ENCODE results near the gene NIPA2.

NIPA2 gene

GRCh38 chr15:22866079-22866478, 27.6 kb downstream of the NIPA2 start:
- DNase-seq (no peak), ATAC-seq (ENCODE audit: insufficient read depth, low read depth) (no peak)
- Histone ChIP-seq H3K9me3 (ENCODE audit: insufficient read depth, low read length, severe bottlenecking) (no peaks in the 10 kb centered on the region), H2AFZ (ENCODE audit: low read depth, low read length) (no peak overlapping the region), H3K27me3 (ENCODE audit: insufficient read depth, low read length, poor library complexity) (no peaks in the 10 kb centered on the region), H3K79me2 (ENCODE audit: insufficient read depth, low read length) (0 out of 2 replicates have a peak, but pooled peaks cover 4% of the 10 kb centered on the region), H4K20me1 (ENCODE audit: insufficient read depth, low read length) (0 out of 2 replicates have a peak, but pooled peaks cover 3% of the 10 kb centered on the region), H3K27ac (ENCODE audit: low read length) (no peak overlapping the region), H3K4me3 (ENCODE audit: low read depth in 1 of 2, low read length in 2 of 2) (no peak overlapping the region), H3K4me1 (ENCODE audit: insufficient read depth, low read length) (no peaks in the 10 kb centered on the region), H3K36me3 (ENCODE audit: insufficient read depth, low read length) (peaks cover 73% of the 10 kb centered on the region), H3K9ac (ENCODE audit: low read depth, low read length) (no peak overlapping the region), H3K4me2 (ENCODE audit: insufficient read depth, low read length) (no peak overlapping the region)
- TF ChIP-seq CTCF (IDR thresholded peaks at IDR 0.05; ENCODE audit: borderline replicate concordance, extremely low read depth, low read length, poor library complexity, severe bottlenecking) (no peak), EZH2 (IDR thresholded peaks at IDR 0.05; ENCODE audit: borderline replicate concordance, low read depth, low read length, severe bottlenecking) (no peak)

GRCh38 chr15:22867886-22868285, 29.4 kb downstream of the NIPA2 start:
- Histone ChIP-seq H3K36me3 (ENCODE audit: insufficient read depth, low read length) (peaks cover 64% of the 10 kb centered on the region), H3K4me2 (ENCODE audit: insufficient read depth, low read length) (no peak overlapping the region), H3K9ac (ENCODE audit: low read depth, low read length) (no peak overlapping the region), H3K27me3 (ENCODE audit: insufficient read depth, low read length, poor library complexity) (no peaks in the 10 kb centered on the region), H3K4me3 (ENCODE audit: low read depth in 1 of 2, low read length in 2 of 2) (no peak overlapping the region), H3K9me3 (ENCODE audit: insufficient read depth, low read length, severe bottlenecking) (no peaks in the 10 kb centered on the region), H4K20me1 (ENCODE audit: insufficient read depth, low read length) (0 out of 2 replicates have a peak, but pooled peaks cover 3% of the 10 kb centered on the region), H2AFZ (ENCODE audit: low read depth, low read length) (no peak overlapping the region), H3K4me1 (ENCODE audit: insufficient read depth, low read length) (no peaks in the 10 kb centered on the region), H3K27ac (ENCODE audit: low read length) (no peak overlapping the region), H3K79me2 (ENCODE audit: insufficient read depth, low read length) (0 out of 2 replicates have a peak, but pooled peaks cover 4% of the 10 kb centered on the region)
- no peak for TF ChIP-seq EZH2 (IDR thresholded peaks at IDR 0.05; ENCODE audit: borderline replicate concordance, low read depth, low read length, severe bottlenecking)
- no peak for TF ChIP-seq CTCF (IDR thresholded peaks at IDR 0.05; ENCODE audit: borderline replicate concordance, extremely low read depth, low read length, poor library complexity, severe bottlenecking)
- DNase-seq, result no peak
- ATAC-seq (ENCODE audit: insufficient read depth, low read depth), result no peak

GRCh38 chr15:22868495-22868894, 30.0 kb downstream of the NIPA2 start:
- Histone ChIP-seq H3K36me3 (ENCODE audit: insufficient read depth, low read length) (peaks cover 58% of the 10 kb centered on the region), H3K27ac (ENCODE audit: low read length) (no peak overlapping the region), H4K20me1 (ENCODE audit: insufficient read depth, low read length) (0 out of 2 replicates have a peak, but pooled peaks cover 1% of the 10 kb centered on the region), H3K4me3 (ENCODE audit: low read depth in 1 of 2, low read length in 2 of 2) (no peak overlapping the region), H3K27me3 (ENCODE audit: insufficient read depth, low read length, poor library complexity) (no peaks in the 10 kb centered on the region), H3K9ac (ENCODE audit: low read depth, low read length) (no peak overlapping the region), H3K79me2 (ENCODE audit: insufficient read depth, low read length) (0 out of 2 replicates have a peak, but pooled peaks cover 2% of the 10 kb centered on the region), H3K4me2 (ENCODE audit: insufficient read depth, low read length) (no peak overlapping the region), H3K4me1 (ENCODE audit: insufficient read depth, low read length) (no peaks in the 10 kb centered on the region), H3K9me3 (ENCODE audit: insufficient read depth, low read length, severe bottlenecking) (no peaks in the 10 kb centered on the region), H2AFZ (ENCODE audit: low read depth, low read length) (no peak overlapping the region)
- ATAC-seq (ENCODE audit: insufficient read depth, low read depth) (no peak), DNase-seq (no peak)
- TF ChIP-seq CTCF (IDR thresholded peaks at IDR 0.05; ENCODE audit: borderline replicate concordance, extremely low read depth, low read length, poor library complexity, severe bottlenecking) (no peak), EZH2 (IDR thresholded peaks at IDR 0.05; ENCODE audit: borderline replicate concordance, low read depth, low read length, severe bottlenecking) (no peak)

- Histone ChIP-seq H3K36me3 (ENCODE audit: insufficient read depth, low read length) (peaks cover 54% of the 10 kb centered on the region), H3K4me2 (ENCODE audit: insufficient read depth, low read length) (no peak overlapping the region), H3K79me2 (ENCODE audit: insufficient read depth, low read length) (no peaks in the 10 kb centered on the region), H3K9ac (ENCODE audit: low read depth, low read length) (no peak overlapping the region), H3K27ac (ENCODE audit: low read length) (no peak overlapping the region), H2AFZ (ENCODE audit: low read depth, low read length) (no peak overlapping the region), H3K9me3 (ENCODE audit: insufficient read depth, low read length, severe bottlenecking) (no peaks in the 10 kb centered on the region), H3K4me3 (ENCODE audit: low read depth in 1 of 2, low read length in 2 of 2) (no peak overlapping the region), H3K4me1 (ENCODE audit: insufficient read depth, low read length) (no peaks in the 10 kb centered on the region), H3K27me3 (ENCODE audit: insufficient read depth, low read length, poor library complexity) (no peaks in the 10 kb centered on the region), H4K20me1 (ENCODE audit: insufficient read depth, low read length) (no peaks in the 10 kb centered on the region)
- DNase-seq, result no peak
- ATAC-seq (ENCODE audit: insufficient read depth, low read depth), result no peak
- no peak for TF ChIP-seq CTCF (IDR thresholded peaks at IDR 0.05; ENCODE audit: borderline replicate concordance, extremely low read depth, low read length, poor library complexity, severe bottlenecking)
- TF ChIP-seq EZH2 (IDR thresholded peaks at IDR 0.05; ENCODE audit: borderline replicate concordance, low read depth, low read length, severe bottlenecking), result no peak
These were observed 30.5 kb downstream of the NIPA2 start for GRCh38 chr15:22868928-22869327.
